HG02840 (cell line): ENCODE data around the gene C14orf180.

ENCODE experiments used
- ATAC-seq: cut with Tn5 transposase; IDR thresholded peaks from one replicate; pipeline ENCODE4 v1.9.1; 2021; ENCODE audit warnings: mild to moderate bottlenecking, moderate library complexity, moderate number of reproducible peaks; ENCODE audit not compliant: unreplicated experiment, low FRiP score

The C14orf180 gene

GRCh38 chr14:104579507-104579906, at the start of gene C14orf180:
TSS of gene C14orf180 (plus strand) at chr14:104579764. CDS start at chr14:104586431, 6,667 bp downstream.
- ATAC-seq = no peak

- no peak for ATAC-seq
Observed at GRCh38 chr14:104530646-104531045, 48.9 kb upstream of the C14orf180 start.

DNA sequence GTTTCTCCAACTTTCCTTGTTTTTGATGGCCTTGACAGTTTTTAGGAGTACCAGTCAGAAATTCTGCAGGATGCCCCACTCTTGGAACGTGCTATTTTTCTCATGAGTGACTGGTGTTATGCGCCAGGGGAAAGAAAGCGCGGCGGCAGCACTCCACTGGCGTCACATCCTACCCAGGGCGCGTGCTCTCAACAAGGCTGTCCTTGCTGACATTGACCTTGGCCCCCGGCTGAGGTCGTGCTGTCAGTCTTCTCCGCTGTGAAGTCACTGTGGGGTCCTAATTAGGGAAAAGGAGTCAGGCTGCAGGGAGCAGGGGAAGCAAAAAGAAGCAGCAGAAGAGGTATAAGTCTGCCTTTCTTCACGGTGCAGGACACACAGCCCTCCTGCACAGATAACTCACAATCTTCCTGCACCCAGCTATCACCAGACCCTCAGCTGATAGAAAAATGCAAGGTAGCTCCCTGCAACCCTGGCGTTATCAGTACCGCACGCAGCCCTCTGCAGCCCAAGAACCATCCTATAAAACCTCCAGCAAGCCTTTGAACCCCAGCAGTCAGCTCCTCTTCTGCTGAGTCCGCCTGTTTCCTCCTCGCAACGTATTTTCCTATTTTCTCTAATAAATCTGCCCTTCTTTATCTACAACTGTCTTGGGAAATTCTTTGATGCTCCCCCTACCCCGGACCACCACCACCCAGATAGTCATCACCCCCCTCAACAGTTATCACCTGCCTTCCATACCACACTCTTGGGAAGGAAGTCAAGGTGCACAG, 48.0 kb upstream of the C14orf180 start:
- ATAC-seq = no peak

DNA sequence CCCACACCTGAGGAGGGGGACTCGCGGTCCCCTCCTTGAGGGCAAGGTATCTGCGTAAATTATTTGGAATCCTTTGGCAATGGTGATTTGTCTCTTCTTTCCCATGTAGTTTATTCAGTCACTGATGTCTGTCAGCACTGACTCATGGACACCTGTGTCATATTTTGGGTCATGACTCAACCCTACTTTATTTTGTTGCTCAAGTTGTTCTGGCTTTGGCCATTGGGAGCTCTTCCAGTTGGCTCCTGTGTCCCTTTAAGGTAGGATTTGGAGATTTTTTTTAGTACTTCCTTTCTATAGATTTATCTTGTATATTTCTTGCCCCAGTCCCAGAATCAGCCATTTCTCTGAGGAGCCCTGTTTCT, 47.4 kb upstream of the C14orf180 start:
- no peak for ATAC-seq

GRCh38 chr14:104534036-104534435, 45.5 kb upstream of the C14orf180 start:
- ATAC-seq = no peak

- ATAC-seq = no peak
Observed at GRCh38 chr14:104536942-104537612, 42.5 kb upstream of the C14orf180 start.

GRCh38 chr14:104537613-104537988, 42.0 kb upstream of the C14orf180 start:
- ATAC-seq = no peak

DNA sequence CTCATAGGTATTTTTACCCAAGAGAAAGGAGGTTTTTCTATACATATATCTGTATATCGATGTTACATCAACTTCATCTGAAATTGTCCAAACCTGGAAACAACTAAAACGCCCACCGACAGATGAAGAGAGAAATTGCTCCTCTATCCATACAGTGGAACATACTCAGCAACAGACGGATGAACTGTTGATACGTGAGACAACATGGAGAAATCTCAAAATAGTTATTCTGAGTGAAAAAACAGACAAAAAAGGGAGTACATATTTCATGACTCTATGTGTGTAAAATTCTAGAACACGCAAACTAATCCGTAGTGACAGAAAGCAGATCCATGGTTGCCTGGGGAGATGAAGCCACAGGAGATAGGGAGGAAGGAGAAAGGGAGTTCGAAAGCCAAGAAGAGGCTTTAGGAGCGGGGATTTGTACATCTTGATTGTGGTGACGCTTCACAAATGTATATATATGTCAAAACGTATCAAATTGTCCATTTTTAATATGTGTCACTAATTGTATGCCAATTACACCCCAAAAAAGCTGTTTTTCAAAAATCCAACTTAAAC, 37.6 kb upstream of the C14orf180 start:
- ATAC-seq = no peak

DNA sequence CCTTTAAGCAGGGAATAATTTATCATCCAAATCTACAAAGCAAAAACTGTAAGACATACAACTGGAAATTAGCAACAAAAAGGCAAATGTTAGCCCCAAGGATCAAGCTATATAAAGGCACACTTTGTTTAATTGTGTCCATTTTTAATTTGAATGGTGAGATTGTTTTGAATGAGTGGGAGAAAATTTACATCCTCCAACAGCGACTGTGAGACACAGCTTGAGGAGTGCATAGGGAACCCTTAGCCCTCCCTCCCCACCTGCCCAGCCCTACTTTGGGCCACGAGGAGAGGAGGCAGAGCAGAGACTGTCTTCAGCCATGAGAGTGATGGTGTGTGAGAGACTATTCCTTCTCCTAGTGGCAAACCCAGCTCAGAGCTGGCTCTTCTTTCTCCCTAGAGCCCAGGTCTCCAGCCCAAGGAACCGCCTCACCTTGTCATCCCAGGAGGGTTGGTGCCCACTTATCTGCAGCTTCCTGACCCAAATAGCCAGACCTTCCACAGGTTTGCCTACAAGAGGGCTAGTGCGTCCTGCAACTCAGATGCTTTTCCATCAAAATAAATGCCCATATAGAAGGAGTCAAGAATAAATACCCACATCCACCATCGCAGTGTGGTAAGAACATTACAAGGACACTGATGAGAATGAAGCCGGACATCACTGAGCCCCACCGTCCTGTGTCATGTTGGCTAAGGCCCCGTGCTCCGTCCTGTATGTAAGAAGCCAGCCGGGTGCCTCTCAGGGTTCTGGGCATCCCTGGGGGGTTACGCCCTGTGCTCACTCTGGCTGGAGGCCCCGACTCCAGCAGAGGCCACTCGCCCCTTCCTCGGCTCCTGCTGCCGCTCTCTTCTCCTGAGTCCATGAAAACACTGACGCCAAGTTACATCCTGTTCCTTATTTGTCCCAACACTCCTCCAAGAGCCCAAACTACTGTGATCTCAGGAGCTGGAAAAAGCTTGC, 36.4 kb upstream of the C14orf180 start:
- no peak for ATAC-seq

- no peak for ATAC-seq
Observed at GRCh38 chr14:104544362-104544961, 35.1 kb upstream of the C14orf180 start.

DNA sequence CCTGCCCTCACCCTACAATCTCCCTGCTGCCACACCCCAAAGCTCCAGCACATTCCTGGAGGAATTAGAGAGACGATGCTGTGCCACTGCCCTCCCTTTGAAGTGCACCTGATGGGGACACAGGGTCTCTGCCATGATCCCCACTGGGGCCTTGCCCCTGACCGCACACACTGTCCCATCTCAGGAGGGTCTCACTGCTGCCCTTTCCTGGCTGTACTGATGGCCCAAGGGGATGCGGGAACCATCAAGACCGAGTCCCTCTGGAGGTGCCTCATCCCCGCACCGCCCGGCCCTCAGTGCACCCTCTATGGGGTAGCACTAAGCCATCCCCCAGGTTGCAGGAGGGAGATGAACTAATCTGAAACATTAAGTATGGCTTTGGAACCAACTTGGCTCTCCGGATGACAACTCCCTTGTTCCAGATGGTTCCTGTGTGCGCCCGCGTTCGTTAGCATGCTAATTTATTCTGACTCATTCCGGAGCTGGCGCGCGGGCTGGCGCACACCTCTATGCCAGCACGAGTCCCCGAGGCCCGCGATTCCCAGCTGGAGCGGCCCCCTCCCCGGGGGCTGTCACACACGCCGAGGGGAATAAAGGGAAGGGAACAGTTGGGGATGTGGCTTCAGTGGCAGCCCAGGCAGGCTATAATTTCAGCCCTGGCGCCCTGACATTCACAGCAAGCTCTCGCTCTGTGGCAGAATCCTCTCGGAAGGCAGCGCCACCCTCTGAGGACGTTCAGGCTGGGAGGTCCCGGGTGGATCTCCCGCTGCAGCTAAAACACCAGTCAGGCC, 34.2 kb upstream of the C14orf180 start:
- no peak for ATAC-seq

DNA sequence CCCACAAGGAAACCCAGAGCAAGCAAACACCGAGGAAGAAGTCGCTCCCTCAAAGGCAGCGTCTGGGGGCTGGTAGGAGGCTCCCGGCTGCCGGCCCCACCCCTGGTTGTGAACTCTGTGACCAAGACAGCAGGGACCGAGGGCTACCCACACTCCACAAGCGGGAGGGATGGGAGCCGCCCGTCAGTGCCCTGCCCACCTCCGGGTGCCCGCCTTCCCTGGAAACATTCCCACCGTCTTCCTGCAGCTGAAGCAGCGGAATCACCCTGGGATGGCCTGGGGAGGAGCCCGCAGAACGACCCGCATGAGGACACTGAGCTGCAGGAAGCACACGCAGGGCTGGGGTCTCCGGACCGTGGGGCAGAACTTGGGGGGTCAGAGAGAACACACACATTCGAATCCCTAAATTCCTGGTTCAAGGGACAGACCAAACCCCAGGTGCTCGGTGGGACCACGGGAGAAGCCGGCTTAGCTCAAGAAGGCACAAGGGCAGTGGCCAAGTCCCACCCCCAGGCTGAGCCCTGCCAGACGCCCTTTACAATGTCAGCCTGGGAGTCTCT, 33.5 kb upstream of the C14orf180 start:
- ATAC-seq = no peak

- no peak for ATAC-seq
Observed at GRCh38 chr14:104546591-104547309, 32.8 kb upstream of the C14orf180 start.

DNA sequence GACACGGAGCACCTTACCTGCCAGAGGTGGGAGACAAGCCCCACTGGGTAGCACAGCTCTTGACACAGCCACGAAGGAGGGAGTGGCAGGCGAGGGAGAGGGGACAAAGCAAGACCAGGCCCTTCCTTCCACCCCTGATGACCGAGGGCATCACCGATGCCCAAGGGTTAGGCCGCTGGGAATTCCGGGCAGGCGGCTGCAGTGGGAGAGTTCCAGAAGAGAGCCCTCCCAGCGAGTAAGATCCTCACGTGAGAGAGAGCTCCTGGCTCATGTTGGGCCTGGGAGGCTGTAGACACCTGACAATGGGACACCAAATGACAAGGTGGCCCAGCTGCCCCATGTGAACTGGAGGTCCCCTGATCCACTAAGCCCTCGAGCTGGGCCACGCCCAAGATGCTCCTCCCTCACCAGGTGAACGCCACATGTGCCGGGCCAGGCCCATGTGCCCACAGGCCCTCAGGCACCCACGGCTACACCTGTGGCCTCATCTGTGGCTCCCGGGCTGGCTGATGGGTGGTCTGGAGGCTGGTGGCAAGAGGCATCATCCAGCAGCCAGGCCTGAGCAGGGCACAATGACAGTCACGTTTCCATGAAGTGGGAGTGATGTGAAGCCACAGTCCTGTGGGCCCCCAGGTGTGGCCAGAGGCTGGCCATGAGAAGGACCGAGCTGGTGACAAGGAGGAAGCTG, 32.1 kb upstream of the C14orf180 start:
- no peak for ATAC-seq

GRCh38 chr14:104547998-104548700, 31.4 kb upstream of the C14orf180 start:
- ATAC-seq = no peak

DNA sequence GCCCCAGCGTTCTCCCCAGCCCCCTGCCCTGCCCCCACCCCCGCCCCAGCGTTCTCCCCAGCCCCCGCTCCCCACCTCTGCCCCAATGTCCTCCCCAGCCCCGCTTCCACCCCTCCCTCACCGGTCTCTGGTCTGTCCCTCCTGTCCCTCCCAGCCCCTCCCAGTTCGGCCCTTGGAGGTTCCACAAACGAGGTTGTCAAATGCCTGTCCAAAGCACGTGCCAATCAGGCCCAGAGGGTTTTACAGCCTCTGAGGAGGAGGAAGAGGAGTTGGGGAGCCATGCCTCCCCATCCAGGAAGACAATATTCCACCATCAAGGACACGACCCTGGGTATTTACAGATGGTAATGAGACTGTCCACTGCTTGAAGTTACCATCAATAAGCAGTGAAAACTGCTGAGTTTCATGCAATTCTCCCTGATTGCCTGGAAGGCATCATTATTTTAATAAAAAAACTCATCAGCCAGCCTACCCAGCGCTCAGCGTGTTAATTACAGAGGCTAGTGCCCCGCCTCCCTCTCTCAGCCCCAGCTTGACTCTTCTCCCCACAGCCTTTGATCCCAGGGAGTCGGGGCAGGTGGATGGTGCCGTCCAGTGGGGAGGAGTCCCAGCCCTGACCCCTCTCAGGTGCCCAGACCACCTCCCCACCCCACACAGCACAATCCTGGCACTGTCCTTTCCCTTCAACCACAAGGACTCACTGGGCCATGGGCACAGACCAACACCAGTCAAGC, 30.6 kb upstream of the C14orf180 start:
- ATAC-seq = no peak
